Spleen (tissue), 11 donors: Measurements from ENCODE around the gene NFIC. TPM values are rescaled to one million over a fixed set of nuclear protein-coding genes. Genes with fewer than 3 reads are reported as not detected.
A peak's percentile ranks its signal among the peaks of the same experiment; 100 is the strongest.

Experiments
- DNase-seq: peaks from one replicate; pipeline ENCODE4 v3.0.0-alpha.2; 2020
- H3K27ac ChIP-seq, 8 donors: fragments of 200-600 bp; sonication (generic) in 7 of 8; 1 replicate in 4 of 8; 2 replicates in 4 of 8; pipeline versions ENCODE4 v1.5.0 to v1.8.0; 2016 to 2021; ENCODE audit warnings: inconsistent platforms in 4 of 8, mild to moderate bottlenecking in 4 of 8, moderate library complexity in 1 of 8
- H3K27me3 ChIP-seq, 7 donors: fragments of 200-600 bp; sonication (generic) in 6 of 7; replicated peaks in 1 of 7; 1 replicate in 4 of 7; 2 replicates in 3 of 7; pipeline versions ENCODE4 v1.5.0 to v1.8.0; 2016 to 2021; ENCODE audit warnings: inconsistent platforms in 3 of 7, mild to moderate bottlenecking in 1 of 7
- H3K36me3 ChIP-seq, 6 donors: fragments of 200-600 bp; sonication (generic) in 5 of 6; 1 replicate in 4 of 6; 2 replicates in 2 of 6; pipeline versions ENCODE4 v1.5.0 to v1.8.0; 2016 to 2021; ENCODE audit warnings: inconsistent platforms in 2 of 6
- H3K4me1 ChIP-seq, 6 donors: fragments of 200-600 bp; sonication (generic) in 5 of 6; 1 replicate in 3 of 6; 2 replicates in 3 of 6; pipeline versions ENCODE4 v1.5.0 to v1.8.0; 2016 to 2021; ENCODE audit warnings: inconsistent platforms in 3 of 6
- H3K4me3 ChIP-seq, 8 donors: fragments of 200-600 bp; sonication (generic) in 7 of 8; 1 replicate in 4 of 8; 2 replicates in 4 of 8; pipeline versions ENCODE4 v1.5.0 to v1.8.0; 2016 to 2021; ENCODE audit warnings: inconsistent platforms in 4 of 8, mild to moderate bottlenecking in 4 of 8, moderate library complexity in 2 of 8
- H3K9me3 ChIP-seq, 8 donors: fragments of 200-600 bp; sonication (generic) in 7 of 8; 1 replicate in 4 of 8; 2 replicates in 4 of 8; pipeline versions ENCODE4 v1.5.0 to v1.8.0; 2016 to 2021; ENCODE audit warnings: inconsistent platforms in 4 of 8
- POLR2A ChIP-seq, 3 donors: fragments of 450-650 bp; IDR thresholded peaks; one replicate each; pipeline ENCODE4 v1.5.1; 2017; ENCODE audit warnings: antibody characterized with exemption in 3 of 3, mild to moderate bottlenecking in 1 of 3
- POLR2AphosphoS5 ChIP-seq, 3 donors: sonication (generic); formaldehyde crosslinking; IDR thresholded peaks; one replicate each; pipeline ENCODE4 v1.5.1; 2017; ENCODE audit warnings: antibody characterized with exemption in 3 of 3
- WGBS, 5 donors: extraction: QIAGEN DNeasy Blood & Tissue Kit in 3 of 5; methylation state at CpG; one replicate each; pipeline versions ENCODE4 v1.1.5 to v1.1.7; 2013 to 2018; 5-methylcytosine and 5-hydroxymethylcytosine counted together
- intact Hi-C: fragments of 100-400 bp; cut with DNase I; formaldehyde crosslinking; loops from one replicate; pipeline ENCODE4 v1.15.0; 2023; ENCODE audit warnings: low total_unique reads
- polyA plus RNA-seq, 3 donors: library from polyadenylated mRNA; stranded (reverse); fragments of 200-250 nt; gene quantifications; one replicate each; pipeline ENCODE4 v1.2.1, GENCODE V29; 2013
- total RNA-seq, 7 donors: library from RNA; depleted of rRNA in 3 of 7; stranded (reverse); fragments of >200 nt in 3 of 7; fragmentation: NEBNext Ultra II Directional in 4 of 7; extraction: Animal tissue kit (Norgen Biotek cat#: 25700) in 4 of 7; gene quantifications; one replicate each; pipeline versions ENCODE4 v1.1.0 to v1.2.1, GENCODE V29; 2016 to 2021
- TF ChIP-seq, protein P1 (sequence below), 11 experiments: fragments of 200-600 bp in 7 of 11; fragments of 450-650 bp in 4 of 11; sonication (generic) in 4 of 11; IDR thresholded peaks in 8 of 11; conservative IDR thresholded peaks in 3 of 11; 1 replicate in 7 of 11; 2 replicates in 4 of 11; pipeline versions ENCODE4 v1.4.0 to v1.8.0; 2016 to 2021; ENCODE audit warnings: antibody characterized with exemption in 11 of 11, inconsistent platforms in 4 of 11, mild to moderate bottlenecking in 1 of 11
- donor health status: healthy with polysubstance abuse.
- donor health status: DM: no; HTN: no; CAD: no; lungs with moderate emphysema.
- donor health status: DM: no; HTN: no; CAD: no.
- donor health status: Bipolar disorder and iron deficiency.
- donor health status: healthy.
- donor health status: DM: no; HTN: no; CAD: no.
- donor health status: DM: yes; HTN: yes; CAD: no.

Gene NFIC
- total and polyA plus RNA-seq, 10 donors, result 4.1 to 125 (median 74.4) TPM

DNA sequence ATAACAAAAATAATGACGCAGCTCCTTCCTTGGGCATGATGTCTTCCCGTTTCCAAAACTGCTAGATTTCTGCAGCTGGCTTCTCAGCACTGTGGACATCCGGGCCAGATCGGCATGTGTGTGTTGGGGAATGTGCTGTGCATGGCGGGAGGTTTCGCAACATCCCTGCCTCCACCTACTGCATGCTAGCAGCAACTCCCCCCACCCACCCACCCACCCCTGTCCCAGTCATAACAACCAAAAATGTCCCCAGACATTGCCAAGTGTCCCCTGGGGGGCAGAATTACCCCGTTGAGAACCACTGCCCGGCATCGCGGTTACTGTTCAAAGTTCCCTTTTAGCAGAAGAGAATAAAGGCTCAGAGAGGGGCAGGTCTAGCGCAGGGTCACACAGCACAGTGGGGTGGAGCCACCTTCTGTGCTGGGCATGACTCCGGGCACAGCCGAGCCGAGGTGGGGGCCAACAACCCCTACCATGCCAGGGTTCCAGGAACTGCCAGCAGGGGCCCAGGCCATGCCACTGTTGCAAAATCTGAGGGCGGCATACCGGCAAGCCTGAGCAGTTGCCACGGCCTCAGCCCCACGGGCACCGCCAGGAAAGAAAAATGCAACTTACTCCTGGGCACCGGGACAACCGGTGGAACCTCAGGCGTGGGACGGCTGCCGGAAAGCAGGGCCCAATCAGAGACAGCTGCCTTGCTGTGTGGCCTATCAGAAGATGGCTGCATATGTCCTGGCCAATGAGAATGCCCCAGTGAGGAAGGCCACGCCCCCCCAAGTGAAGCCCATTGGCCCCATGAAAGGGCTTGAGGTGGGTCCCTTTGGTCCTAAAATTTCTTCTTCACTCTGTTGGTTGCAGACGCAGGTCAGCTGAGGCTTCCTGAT lies 22.5 kb upstream of the NFIC start:
- no peak for TF ChIP-seq POLR2A (IDR thresholded peaks at IDR 0.05)
- peak; percentile 21 to 57 (median 39) for TF ChIP-seq POLR2AphosphoS5 (IDR thresholded peaks at IDR 0.05)
- TF ChIP-seq, protein P1, sequence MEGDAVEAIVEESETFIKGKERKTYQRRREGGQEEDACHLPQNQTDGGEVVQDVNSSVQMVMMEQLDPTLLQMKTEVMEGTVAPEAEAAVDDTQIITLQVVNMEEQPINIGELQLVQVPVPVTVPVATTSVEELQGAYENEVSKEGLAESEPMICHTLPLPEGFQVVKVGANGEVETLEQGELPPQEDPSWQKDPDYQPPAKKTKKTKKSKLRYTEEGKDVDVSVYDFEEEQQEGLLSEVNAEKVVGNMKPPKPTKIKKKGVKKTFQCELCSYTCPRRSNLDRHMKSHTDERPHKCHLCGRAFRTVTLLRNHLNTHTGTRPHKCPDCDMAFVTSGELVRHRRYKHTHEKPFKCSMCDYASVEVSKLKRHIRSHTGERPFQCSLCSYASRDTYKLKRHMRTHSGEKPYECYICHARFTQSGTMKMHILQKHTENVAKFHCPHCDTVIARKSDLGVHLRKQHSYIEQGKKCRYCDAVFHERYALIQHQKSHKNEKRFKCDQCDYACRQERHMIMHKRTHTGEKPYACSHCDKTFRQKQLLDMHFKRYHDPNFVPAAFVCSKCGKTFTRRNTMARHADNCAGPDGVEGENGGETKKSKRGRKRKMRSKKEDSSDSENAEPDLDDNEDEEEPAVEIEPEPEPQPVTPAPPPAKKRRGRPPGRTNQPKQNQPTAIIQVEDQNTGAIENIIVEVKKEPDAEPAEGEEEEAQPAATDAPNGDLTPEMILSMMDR (IDR thresholded peaks at IDR 0.05 in 8 of 11, conservative IDR thresholded peaks at IDR 0.05 in 3 of 11), result peak in 4 of 11 experiments; percentile 6 to 41 (median 20)
- peak overlapping the region in 7 of 8 donors; percentile 4 to 62 (median 27) for H3K4me3 ChIP-seq
- DNase-seq, result peak; percentile 80
- peaks cover 0 to 2% (median 0%) of the 10 kb centered on the region in 7 donors for H3K27me3 ChIP-seq
- peak overlapping the region in 6 of 8 donors; percentile 65 to 79 (median 73) for H3K27ac ChIP-seq
- WGBS, 5 donors, result 16 to 52% (median 31%) methylated on average over 12 to 26 of the region's 26 CpGs
- intact Hi-C loops, result no loop called here
- H3K4me1 ChIP-seq, result peaks cover under 1 to 40% (median 25%) of the 10 kb centered on the region in 6 donors
- no peaks in the 10 kb centered on the region for H3K9me3 ChIP-seq
- H3K36me3 ChIP-seq, result no peaks in the 10 kb centered on the region

DNA sequence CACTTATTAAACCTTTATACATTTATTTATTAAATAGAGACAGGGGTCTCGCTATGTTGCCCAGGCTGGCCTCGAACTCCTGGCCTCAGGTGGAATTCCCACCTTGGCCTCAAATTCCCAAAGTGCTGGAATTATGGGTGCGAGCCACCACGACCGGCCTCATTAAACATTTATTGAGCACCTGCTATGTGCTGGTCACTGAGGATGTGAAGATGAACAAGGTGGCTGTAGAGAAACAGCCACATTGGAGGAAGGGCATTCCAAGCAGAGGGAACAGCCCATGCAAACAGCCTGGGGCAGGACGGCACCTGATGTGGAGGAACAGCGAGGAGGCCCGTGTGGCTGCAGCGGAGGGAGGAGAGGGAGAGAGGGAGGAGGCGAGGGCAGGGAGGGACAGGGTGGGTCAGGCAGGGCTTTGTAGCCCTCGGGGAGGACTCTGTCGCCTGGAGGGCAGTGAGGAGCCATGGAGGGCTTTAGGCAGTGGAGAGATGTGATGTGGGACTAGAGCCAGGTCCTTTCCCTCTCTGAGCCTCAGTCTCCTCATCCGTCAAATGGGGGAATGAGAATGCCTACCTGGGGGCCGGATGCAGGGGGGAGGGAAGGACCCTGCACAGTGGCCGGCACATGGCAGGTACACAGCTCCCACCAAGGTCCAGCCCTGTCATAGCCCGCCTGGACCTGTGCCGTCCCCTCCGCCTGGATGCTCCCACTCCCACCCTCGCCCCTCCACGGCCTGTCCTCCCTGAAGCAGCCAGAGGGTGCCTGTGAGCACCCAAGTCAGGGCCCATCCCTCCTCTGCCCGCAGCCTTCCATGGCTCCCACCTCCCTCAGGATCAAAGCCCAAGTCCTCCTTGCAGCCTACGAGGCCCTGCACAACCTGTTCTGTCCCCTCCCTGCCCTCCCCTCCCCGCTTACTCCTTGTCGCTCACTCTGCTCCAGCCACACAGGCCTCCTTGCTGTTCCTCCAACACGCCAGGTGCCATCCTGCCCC lies 21.5 kb upstream of the NFIC start:
- H3K4me3 ChIP-seq, result no peak overlapping the region
- peaks cover 0 to 38% (median 24%) of the 10 kb centered on the region in 6 donors for H3K4me1 ChIP-seq
- H3K27me3 ChIP-seq, result no peaks in the 10 kb centered on the region
- no peaks in the 10 kb centered on the region for H3K36me3 ChIP-seq
- intact Hi-C loops, result no loop called here
- DNase-seq, result no peak
- 91 to 93% (median 92%) methylated on average over 24 to 25 of the region's 25 CpGs for WGBS, 5 donors
- TF ChIP-seq POLR2AphosphoS5 (IDR thresholded peaks at IDR 0.05) (no peak), POLR2A (IDR thresholded peaks at IDR 0.05) (no peak)
- TF ChIP-seq, protein P1 (IDR thresholded peaks at IDR 0.05 in 8 of 11, conservative IDR thresholded peaks at IDR 0.05 in 3 of 11), result no peak
- H3K9me3 ChIP-seq, result no peaks in the 10 kb centered on the region
- H3K27ac ChIP-seq, result peak overlapping the region in 3 of 8 donors; percentile 70 to 78 (median 74)

DNA sequence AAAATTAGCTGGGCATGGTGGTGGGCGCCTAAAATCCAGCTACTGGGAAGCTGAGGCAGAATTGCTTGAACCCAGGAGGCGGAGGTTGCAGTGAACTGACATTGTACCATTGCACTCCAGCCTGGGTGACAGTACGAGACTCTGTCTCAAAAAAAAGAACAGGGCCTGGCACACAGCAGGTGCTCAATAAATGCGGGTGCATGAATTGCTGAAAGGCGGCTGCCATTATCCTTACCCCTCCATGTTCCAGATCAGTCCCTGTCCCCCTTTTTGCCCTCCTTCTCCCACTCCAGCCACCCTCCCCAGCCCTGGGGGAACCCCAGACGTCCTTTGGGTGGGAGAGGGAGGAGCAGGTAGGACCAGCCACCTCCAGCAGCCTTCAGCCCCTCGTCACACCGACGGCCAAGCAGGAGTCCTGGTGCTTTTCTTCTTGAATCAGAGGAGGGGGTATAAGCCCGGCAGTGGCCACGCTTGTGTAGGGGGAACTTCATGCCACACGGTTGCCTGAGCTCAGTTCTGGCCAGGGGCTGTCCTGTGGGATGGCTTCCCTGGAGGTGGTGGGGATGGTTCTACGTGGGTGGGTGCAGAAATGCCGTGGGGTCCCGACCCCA lies 20.4 kb upstream of the NFIC start:
- Histone ChIP-seq H3K27me3 (no peaks in the 10 kb centered on the region), H3K27ac (peak overlapping the region in 6 of 8 donors; percentile 55 to 68 (median 62)), H3K9me3 (no peaks in the 10 kb centered on the region), H3K36me3 (no peaks in the 10 kb centered on the region), H3K4me3 (no peak overlapping the region), H3K4me1 (peaks cover 0 to 38% (median 24%) of the 10 kb centered on the region in 6 donors)
- TF ChIP-seq POLR2AphosphoS5 (IDR thresholded peaks at IDR 0.05) (no peak), POLR2A (IDR thresholded peaks at IDR 0.05) (no peak)
- TF ChIP-seq, protein P1 (IDR thresholded peaks at IDR 0.05 in 8 of 11, conservative IDR thresholded peaks at IDR 0.05 in 3 of 11), result no peak
- DNase-seq, result no peak
- WGBS, 5 donors, result 56 to 83% (median 70%) methylated on average over 14 to 15 of the region's 15 CpGs
- intact Hi-C loops, result no loop called here
